ENCODE data around the gene PLA2G1B.
"Not testable (repeated sequence)": the region's sequence is repeated elsewhere in the genome, so short reads cannot be mapped to it uniquely, and the experiment has no call there.

Gene PLA2G1B

DNA sequence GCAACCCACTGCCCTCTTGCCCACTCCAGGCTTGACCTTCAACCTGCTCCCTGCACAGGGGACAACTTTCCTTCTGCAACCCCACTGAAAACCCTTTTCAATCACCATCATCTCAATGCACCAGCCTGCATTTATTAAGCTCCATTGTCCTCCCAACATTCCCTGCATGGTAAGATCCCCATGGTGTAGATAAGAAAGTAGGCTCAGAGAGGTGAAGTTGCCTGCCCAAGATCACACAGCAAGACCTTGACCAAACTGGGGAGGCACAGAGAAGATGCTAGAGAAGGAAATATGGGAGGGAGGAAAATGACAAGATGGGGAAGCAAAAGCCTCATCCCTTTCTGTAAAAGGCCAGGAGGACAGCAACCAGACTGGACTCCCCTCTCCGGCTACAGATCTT is 31.5 kb upstream of the PLA2G1B start:
- DNase-seq, result no peak

DNA sequence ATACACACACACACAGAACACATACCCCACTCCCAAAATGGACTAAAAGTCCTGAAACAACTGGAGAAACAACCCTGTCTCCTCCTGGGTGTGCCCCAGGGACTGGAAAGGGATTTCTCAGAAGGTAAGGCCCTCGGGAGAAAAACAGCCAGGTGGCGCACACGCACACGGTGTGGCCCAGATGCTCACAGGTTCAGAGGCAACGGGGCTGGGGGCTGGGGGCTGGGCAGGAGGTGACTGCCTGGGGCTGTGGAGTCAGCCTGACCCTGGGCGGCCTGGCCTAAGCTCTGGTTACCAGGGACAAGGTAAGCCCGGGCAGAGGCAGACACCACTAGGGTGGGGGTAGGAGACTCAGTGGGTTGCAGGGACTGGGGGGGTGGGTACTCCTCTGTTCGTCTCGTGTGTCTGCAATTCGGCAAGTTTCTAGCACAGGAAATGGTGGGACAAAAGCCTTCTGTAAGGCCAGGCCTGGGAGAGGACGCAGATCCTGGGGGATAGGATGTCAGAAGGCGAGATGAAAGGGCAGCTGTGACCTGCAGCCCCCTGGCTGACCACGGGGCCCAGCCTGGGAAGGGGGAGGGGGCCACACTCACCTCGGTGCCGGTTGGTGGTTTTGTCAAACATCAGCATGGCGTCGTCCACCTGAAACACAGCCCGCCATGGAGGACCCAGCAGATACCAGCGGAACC is 31.0 kb upstream of the PLA2G1B start:
- DNase-seq, result no peak

DNA sequence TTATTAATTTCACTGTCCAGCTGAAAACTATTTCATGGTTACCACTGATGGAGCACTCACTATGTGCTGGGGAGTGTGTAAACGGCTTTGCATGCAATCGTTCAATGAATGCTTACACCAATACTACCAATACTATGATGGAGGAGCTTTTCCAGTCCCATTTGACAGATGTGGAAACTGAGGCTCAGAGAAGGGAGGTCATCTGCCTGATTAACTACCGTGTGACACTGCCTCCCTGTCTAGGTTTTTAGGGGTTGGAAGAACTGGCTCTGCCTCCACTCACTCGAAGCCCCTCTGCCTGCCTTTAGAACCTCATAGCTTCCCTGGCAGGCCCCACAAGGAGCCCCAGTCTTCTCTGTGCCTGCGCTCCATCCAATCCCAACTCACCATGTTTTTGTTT is 29.5 kb upstream of the PLA2G1B start:
- no peak for DNase-seq

DNA sequence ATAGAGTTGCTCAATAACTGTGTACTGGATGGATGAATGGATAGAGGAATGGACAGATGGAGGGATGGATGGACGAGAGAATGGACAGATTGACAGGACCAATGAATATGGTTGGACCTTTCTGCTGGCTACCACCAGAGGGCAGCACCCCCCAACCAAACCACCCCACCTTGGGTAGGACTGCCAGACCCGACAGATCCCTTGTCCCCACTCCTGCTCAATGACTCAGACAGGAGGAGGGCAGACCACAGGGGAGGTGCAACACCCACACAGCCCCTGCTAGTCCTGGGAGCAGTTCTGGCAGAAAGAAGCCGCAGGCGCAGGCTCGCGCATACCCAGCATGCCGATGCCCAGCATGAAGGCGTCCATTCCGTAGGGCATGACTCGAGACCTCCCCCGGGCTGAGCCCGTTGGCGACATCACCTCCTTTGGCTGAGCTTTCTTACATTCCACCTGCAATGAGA is 29.0 kb upstream of the PLA2G1B start:
- DNase-seq, result peak in 54 of 56 donors; percentile 17 to 82 (median 56)

DNA sequence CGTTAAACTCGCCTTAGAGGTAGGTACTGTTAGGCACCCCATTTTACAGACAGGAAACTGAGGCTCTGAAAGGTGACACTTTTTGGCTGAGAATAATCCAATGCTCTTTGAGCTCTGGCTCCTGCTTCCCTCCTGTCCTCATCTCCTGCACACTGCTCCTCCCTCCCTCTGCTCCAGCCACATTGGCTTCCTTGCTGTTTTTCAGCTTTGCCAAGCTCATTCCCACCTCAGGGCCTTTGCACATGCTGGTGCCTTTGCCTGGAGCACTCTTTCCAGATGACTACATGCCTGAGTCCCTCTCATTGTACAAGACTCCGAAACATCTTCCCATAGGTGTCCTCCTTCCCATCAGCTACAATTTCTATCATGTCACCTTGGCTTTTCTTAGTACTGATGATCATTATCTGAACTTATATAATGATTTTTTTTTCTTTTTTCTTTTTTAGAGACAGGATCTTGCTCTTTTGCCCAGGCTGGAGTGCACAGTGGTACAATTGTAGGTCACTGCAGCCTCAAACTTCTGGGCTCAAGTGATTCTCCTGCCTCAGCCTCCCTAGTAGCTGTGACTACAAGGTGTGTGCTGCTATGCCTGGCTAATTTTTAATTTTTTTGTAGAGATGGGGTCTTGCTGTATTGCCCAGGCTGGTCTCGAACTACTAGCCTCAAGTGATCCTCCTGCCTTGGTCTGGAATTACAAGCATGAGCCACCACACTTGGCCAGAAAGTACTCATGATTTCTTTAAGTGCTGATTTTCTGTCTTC is 26.2 kb upstream of the PLA2G1B start:
- DNase-seq, result no peak

DNA sequence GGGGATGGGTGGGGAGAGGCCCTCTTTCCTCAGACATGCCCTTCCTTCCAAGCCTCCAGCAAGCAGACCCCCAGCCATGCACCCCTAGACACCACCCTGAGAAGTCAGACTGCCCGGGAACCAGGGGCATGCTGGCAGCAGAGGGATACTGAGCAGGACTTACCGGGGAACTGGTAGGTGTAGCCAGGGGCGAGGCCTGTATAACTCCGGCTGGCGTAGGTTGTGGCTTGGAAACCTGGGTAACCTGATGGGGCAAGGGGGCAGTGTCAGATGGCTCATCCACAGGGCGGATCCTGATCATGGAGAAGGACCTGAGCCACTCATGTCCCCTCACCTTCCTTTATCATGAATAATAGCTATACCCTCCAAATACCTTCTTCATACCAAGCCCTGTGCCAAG is 25.6 kb upstream of the PLA2G1B start:
- DNase-seq, result no peak

DNA sequence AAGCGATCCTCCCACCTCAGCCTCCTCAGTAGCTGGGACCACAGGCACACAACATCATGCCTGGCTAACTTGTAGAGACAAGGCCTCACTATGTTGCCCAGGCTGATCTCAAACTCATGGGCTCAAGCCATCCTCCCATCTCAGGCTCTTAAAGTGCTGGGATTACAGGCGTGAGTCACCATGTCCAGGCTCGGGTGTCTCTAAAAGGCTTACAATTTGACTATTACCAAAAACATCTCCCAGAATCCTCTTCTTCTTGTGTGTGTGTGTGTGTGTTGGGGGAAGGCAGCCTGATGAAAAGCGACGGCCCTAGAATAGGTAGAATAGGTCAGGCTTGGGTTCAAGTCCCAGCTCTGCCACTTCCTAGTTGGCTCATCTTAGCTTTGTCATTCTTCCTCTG is 24.5 kb upstream of the PLA2G1B start:
- no peak for DNase-seq

DNA sequence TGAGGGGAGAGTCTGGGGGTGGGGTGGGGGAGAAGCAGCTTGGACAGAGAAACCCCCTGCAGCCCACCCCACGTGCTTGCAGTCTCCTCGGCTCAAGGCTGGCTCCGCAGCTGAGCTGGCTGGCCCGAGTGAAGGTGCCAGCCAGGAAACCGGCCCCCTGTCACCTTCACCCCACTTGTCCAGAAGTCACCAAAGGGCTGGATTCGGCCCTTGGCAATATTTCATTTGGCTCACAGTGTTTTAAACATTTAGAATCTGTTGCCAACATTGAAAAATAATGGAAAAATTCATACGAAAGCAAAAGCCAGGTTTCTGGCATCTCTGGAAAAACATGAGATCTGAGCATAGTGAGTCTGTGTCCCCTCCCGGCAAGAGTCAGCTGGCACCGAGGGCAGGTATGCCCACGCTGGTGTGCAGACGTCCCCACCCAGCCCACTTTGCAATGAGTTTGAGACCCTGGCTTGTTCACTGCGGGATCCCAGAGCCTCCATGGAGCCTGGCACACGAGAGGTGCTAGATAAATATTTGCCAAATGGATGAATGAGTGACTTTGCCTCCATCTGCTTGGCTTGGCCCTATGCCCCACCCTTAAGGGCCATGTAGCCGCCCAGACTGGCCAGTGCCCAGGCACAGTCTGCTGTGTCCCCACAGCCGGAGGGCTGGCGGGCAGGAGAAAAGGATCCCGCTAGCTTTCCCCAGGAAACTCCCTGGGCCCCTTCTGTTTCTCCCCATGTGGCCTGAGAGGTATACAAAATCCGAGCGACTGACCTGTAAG is 23.2 kb upstream of the PLA2G1B start:
- DNase-seq, result peak in 11 of 56 donors; percentile 1 to 32 (median 13)

DNA sequence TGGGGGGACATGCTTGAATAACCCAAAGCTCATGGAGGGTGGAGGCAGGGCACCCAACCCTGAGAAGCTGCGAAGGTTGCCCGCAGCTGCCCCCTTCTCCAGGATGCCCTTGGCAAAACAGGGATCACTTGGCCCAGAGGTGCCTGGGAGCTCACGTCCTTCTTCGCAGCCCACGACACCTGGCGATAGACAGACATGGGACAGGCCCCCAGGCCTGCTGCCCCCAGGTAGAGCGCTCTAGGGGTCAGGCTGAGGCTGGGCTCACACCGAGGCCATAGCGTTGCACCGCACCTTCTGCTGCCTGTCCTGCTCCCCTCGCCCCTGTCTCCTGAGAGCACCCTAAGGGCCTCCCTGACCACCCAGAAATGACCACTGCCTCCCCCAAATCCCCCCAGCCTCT is 20.2 kb upstream of the PLA2G1B start:
- no peak for DNase-seq

DNA sequence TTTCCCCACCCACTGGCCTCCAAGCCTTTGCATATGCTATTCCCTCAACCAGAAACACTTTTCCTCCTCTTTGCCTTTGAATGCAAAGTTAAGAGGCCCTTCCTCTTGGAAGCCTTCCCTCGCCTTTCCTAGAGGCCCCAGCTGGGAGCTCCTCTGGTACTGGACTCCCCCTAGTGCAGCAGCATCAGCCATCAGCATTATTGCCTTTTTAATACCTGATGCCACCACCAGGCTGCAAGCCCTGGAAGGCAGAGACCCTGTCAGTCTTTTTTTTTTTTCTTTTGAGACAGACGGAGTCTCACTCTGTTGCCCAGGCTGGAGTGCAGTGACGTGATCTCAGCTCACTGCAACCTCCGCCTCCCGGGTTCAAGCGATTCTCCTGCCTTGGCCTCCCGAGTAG is 19.1 kb upstream of the PLA2G1B start:
- DNase-seq, result no peak

DNA sequence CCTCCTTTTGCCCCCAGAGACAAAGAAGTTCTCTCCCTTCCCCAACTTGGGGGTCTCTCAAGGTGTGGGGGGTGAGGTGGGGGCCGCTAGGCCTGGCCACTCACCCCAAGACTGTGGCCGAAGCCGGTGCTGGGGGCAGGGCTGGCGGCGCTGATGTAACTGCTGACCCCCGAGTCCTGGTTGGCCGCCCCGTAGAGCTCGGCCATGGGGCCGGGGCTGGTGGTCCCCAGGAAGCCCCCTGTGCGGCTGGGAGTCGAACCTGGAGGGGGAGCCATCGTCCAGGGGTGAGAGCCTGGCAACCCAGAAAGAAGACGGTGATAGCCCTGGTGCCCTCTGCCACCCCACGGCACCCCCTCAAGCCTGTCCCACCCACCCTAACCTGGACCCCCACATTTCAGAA is 18.5 kb upstream of the PLA2G1B start:
- no peak for DNase-seq

DNA sequence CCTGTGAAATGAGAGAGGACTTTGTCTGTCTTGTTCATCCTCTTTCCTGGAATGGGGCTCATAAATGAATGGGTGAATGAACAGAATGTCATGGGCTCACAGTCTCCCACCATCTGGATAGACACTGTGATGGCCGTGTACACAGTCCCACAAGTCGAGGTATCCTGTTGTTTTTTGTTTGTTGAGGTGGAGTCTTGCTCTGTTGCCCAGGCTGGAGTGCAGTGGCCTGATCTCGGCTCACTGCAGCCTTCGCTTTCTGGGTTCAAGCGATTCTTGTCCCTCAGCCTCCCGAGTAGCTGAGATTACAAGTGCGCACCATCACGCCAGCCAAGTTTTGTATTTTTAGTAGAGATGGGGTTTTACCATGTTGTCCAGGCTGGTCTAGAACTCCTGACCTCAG is 16.1 kb upstream of the PLA2G1B start:
- no peak for DNase-seq

DNA sequence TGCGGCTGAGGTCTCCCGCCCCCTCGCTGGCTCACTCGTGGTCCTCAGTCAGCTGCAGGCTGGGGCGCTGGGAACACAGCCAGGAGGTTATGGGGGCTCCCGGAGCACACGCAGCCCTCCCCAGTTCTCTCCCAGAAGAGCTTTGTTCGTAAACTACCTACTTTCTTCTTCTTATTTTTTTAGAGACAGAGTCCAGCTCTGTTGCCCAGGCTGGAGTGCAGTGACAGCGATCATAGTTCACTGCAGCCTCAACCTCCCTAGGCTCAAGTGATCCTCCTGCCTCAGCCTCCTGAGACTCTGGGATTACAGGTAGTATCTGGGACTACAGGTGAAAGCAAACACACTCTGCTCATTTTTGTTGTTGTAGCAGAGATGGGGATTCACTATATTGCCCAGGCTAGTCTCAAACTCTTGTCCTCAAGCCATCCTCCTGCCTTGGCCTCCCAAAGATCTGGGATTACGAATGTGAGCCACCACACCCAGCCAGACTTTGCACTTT is 15.5 kb upstream of the PLA2G1B start:
- DNase-seq, result no peak

DNA sequence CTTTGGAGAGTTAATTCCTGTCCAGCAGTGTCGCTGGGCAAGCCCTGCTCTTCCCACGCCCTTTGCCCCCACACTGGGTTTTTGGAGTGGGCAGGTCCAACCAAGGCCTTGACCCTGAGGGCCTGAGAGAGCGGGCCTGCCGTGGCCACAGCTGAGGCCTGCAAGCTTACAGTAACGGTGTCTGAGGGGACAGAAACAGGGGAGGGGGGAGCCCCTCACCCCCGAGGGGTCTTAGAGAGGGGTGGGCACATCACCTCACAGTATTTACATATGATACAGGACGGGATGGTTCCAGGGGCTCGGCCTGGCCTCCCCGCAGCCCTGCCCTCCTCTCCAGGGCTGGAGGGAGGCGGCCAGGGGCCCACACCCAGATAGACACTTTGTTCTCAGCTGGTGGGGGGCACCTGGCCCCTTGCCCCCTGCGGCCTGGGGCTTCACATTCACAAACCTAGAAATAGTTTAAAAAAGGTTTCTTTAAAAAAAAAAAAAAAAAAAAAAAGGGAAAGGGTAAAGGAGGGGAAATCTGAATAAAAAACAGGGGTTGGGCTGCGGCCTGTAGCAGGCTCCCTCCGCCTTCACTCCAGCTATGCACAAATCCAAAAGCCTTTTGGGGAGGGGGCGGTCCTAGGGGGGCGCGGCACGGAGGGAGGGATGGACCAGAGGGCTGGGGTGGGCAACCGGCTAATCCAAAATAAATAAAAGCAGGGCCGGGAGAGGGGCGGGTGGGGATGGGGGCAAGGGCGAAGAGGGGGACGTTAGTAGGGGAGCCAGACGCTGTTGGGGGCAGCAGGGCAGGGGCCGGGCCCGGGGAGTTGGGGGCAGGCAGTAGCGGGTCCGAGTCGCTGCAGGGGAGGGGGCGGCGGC is 14.8 kb upstream of the PLA2G1B start:
- DNase-seq, result no peak

DNA sequence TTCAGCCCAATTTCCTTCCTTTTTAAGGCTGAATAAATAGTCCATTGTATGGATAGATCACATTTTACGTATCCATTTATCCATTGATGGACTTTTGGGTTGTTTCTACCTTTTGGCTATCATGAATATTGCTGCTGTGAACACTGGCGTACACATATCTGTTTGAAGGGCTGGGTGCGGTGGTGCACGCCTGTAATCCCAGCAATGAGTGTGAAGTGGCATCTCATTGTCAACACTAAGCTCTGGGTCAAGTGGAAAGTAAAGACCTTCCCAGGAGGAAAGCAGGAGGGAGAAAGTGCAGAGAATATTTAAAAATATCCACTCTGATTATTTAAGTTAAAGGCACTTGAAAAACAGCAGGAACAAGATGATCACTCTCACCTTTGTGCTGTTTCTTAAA is 11.7 kb upstream of the PLA2G1B start:
- no peak for DNase-seq

DNA sequence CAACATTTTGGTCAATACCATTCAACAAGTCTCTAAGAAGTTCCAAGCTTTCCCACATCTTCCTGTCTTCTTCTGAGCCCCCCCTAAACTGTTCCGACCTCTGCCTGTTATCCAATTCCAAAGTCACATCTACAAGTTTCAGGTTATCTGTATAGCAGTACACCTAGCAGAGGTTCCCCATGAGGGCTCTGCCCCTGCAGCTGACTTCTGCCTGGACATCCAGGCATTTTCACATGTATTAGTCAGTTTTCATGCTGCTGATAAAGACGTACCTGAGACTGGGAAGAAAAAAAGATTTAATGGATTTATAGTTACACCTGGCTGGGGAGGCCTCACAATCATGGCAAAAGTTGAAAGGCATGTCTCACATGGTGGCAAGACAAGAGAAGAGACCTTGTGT is 10.2 kb upstream of the PLA2G1B start:
- no peak for DNase-seq

DNA sequence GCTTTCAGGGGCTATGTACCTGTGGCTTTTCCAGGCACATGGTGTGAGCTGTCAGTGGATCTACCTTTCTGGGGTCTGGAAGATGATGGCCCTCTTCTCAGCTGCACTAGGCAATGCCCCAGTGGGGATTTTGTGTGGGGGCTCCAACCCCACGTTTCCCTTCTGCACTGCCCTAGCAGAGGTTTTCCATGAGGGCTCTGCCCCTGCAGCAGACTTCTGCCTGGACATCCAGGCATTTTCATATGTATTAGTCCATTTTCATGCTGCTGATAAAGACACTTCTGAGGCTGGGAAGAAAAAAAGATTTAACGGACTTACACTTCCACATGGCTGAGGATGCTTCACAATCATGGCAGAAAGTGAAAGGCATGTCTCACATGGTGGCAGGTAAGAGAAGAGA is 8.8 kb upstream of the PLA2G1B start:
- DNase-seq, result not testable (repeated sequence)

DNA sequence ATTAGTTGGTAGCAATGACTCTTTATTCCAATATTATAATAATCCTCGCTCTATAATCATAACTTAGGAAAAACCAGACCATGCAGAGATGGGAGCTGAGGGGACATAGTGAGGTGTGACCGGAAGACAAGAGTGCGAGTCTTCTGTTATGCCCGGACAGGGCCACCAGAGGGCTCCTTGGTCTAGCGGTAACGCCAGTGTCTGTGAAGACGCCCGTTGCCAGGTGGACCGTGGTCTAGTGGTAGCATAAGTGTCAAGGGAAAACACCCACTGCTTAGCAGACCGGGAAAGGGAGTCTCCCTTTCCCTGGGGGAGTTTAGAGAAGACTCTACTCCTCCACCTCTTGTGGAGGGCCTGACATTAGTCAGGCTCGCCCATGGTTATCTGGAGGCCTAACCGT is 7.9 kb upstream of the PLA2G1B start:
- peak in 15 of 56 donors; percentile 2 to 58 (median 13) for DNase-seq

DNA sequence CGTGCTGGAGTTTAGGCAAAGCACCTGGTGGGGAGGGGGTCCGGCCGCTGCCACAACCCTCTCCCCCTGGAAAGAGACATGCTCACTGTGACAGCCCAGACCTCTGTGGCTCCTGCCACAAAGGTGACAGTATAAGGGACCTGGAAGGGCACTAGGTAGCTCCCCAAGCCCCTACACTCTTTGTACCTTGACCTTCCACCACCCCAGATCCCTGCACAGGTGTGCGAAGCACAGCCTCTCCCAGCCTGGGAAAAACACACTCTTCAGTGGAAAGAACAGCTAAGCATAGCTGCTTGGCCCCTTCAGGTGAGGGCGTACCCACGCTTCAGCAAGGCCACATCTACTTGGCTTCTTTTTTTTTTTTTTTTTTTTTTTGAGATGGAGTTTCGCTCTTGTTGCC is 4.9 kb upstream of the PLA2G1B start:
- DNase-seq, result no peak

DNA sequence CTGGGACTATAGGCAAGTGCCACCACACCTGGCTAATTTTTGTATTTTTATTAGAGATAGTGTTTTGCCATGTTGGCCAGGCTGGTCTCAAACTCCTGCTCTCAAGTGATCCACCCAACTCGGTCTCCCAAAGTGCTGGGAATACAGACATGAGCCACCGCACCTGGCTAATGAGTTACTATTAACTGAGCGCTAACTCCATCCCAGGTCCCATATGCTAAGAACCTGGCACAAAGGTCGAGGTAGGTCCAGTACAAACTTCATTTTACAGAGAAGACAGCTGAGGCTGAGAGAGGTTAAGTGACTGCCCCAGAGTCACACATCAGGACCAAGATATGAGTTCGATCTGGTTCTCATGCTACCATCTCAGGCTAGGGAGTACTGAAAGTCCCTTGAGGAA is 4.5 kb upstream of the PLA2G1B start:
- DNase-seq, result no peak

DNA sequence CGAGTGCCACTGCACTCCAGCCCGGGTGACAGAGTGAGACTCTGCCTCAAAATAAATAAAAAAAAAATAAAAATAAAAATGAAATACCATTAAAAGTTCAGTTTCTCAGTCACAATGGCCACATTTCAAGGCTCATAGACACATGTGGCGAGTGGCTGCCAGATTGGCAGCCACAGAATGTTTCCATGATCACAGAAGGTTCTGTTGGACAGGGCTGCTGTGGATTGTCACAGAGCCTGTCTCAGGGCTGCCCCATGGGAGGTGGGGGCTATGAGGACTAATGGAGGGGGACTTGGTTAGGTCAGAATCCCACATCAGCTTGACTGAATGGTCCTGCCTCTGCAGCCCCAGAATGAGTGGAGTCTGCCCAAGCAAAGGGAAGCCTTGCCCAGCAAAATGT is 3.8 kb upstream of the PLA2G1B start:
- DNase-seq, result no peak
